ENCODE data around the gene BSCL2. TPM values are rescaled to one million over a fixed set of nuclear protein-coding genes. Genes with fewer than 3 reads are reported as not detected.

The BSCL2 gene
- total and polyA plus RNA-seq, 2 of the 13 experiments (the other 11 are each of a cell fraction or from before 2014, with no cell fraction given): 19.5 to 21.1 TPM

DNA sequence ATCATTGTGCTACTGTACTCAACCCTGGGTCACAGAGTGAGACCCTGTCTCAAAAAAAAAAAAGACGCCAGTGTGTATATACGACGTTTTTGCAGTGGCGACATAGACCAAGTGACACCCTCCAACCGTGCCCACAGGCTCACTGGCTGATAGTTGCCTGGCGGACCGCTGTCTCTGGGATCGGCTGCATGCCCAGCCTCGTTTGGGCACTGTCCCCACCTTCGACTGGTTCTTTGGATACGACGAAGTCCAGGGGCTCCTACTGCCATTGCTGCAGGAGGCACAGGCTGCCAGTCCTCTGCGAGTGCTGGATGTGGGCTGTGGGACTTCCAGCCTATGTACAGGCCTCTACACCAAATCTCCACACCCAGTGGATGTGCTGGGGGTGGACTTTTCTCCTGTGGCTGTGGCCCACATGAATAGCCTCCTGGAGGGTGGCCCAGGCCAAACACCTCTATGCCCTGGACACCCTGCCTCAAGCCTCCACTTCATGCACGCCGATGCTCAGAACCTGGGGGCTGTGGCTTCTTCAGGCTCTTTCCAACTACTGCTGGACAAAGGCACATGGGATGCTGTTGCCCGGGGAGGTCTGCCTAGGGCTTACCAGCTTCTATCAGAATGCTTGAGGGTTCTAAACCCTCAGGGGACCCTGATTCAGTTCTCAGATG, 40.8 kb downstream of the BSCL2 start (continued):
- TF ChIP-seq, protein P1, sequence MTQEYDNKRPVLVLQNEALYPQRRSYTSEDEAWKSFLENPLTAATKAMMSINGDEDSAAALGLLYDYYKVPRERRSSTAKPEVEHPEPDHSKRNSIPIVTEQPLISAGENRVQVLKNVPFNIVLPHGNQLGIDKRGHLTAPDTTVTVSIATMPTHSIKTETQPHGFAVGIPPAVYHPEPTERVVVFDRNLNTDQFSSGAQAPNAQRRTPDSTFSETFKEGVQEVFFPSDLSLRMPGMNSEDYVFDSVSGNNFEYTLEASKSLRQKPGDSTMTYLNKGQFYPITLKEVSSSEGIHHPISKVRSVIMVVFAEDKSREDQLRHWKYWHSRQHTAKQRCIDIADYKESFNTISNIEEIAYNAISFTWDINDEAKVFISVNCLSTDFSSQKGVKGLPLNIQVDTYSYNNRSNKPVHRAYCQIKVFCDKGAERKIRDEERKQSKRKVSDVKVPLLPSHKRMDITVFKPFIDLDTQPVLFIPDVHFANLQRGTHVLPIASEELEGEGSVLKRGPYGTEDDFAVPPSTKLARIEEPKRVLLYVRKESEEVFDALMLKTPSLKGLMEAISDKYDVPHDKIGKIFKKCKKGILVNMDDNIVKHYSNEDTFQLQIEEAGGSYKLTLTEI (CRISPR knock-in tag; conservative IDR thresholded peaks at IDR 0.05): no peak
- TF ChIP-seq CAMTA2 (CRISPR knock-in tag; IDR thresholded peaks at IDR 0.05; ENCODE audit: borderline replicate concordance) (no peak), GTF2F1 (IDR thresholded peaks at IDR 0.05; ENCODE audit: low read length) (no peak), POLR2G (IDR thresholded peaks at IDR 0.05; ENCODE audit: low read depth, low read length) (peak; percentile 38), HNRNPH1 (optimal IDR thresholded peaks at IDR 0.05; ENCODE audit: low read depth, low read length) (no peak)
- TF ChIP-seq, protein P2, sequence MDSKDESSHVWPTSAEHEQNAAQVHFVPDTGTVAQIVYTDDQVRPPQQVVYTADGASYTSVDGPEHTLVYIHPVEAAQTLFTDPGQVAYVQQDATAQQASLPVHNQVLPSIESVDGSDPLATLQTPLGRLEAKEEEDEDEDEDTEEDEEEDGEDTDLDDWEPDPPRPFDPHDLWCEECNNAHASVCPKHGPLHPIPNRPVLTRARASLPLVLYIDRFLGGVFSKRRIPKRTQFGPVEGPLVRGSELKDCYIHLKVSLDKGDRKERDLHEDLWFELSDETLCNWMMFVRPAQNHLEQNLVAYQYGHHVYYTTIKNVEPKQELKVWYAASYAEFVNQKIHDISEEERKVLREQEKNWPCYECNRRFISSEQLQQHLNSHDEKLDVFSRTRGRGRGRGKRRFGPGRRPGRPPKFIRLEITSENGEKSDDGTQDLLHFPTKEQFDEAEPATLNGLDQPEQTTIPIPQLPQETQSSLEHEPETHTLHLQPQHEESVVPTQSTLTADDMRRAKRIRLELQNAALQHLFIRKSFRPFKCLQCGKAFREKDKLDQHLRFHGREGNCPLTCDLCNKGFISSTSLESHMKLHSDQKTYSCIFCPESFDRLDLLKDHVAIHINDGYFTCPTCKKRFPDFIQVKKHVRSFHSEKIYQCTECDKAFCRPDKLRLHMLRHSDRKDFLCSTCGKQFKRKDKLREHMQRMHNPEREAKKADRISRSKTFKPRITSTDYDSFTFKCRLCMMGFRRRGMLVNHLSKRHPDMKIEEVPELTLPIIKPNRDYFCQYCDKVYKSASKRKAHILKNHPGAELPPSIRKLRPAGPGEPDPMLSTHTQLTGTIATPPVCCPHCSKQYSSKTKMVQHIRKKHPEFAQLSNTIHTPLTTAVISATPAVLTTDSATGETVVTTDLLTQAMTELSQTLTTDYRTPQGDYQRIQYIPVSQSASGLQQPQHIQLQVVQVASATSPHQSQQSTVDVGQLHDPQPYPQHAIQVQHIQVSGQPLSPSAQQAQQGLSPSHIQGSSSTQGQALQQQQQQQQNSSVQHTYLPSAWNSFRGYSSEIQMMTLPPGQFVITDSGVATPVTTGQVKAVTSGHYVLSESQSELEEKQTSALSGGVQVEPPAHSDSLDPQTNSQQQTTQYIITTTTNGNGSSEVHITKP (CRISPR knock-in tag; IDR thresholded peaks at IDR 0.05; ENCODE audit: low read depth): no peak
- TF ChIP-seq, protein P3, sequence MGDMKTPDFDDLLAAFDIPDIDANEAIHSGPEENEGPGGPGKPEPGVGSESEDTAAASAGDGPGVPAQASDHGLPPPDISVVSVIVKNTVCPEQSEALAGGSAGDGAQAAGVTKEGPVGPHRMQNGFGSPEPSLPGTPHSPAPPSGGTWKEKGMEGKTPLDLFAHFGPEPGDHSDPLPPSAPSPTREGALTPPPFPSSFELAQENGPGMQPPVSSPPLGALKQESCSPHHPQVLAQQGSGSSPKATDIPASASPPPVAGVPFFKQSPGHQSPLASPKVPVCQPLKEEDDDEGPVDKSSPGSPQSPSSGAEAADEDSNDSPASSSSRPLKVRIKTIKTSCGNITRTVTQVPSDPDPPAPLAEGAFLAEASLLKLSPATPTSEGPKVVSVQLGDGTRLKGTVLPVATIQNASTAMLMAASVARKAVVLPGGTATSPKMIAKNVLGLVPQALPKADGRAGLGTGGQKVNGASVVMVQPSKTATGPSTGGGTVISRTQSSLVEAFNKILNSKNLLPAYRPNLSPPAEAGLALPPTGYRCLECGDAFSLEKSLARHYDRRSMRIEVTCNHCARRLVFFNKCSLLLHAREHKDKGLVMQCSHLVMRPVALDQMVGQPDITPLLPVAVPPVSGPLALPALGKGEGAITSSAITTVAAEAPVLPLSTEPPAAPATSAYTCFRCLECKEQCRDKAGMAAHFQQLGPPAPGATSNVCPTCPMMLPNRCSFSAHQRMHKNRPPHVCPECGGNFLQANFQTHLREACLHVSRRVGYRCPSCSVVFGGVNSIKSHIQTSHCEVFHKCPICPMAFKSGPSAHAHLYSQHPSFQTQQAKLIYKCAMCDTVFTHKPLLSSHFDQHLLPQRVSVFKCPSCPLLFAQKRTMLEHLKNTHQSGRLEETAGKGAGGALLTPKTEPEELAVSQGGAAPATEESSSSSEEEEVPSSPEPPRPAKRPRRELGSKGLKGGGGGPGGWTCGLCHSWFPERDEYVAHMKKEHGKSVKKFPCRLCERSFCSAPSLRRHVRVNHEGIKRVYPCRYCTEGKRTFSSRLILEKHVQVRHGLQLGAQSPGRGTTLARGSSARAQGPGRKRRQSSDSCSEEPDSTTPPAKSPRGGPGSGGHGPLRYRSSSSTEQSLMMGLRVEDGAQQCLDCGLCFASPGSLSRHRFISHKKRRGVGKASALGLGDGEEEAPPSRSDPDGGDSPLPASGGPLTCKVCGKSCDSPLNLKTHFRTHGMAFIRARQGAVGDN (CRISPR knock-in tag; IDR thresholded peaks at IDR 0.05): peak; percentile 52; the same call in 1 of the 2 replicates
- TF ChIP-seq, protein P4, sequence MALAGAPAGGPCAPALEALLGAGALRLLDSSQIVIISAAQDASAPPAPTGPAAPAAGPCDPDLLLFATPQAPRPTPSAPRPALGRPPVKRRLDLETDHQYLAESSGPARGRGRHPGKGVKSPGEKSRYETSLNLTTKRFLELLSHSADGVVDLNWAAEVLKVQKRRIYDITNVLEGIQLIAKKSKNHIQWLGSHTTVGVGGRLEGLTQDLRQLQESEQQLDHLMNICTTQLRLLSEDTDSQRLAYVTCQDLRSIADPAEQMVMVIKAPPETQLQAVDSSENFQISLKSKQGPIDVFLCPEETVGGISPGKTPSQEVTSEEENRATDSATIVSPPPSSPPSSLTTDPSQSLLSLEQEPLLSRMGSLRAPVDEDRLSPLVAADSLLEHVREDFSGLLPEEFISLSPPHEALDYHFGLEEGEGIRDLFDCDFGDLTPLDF (CRISPR knock-in tag; IDR thresholded peaks at IDR 0.05): 0 out of 2 replicates have a peak, but pooled peaks have one; percentile 12
- TF ChIP-seq, protein P5, sequence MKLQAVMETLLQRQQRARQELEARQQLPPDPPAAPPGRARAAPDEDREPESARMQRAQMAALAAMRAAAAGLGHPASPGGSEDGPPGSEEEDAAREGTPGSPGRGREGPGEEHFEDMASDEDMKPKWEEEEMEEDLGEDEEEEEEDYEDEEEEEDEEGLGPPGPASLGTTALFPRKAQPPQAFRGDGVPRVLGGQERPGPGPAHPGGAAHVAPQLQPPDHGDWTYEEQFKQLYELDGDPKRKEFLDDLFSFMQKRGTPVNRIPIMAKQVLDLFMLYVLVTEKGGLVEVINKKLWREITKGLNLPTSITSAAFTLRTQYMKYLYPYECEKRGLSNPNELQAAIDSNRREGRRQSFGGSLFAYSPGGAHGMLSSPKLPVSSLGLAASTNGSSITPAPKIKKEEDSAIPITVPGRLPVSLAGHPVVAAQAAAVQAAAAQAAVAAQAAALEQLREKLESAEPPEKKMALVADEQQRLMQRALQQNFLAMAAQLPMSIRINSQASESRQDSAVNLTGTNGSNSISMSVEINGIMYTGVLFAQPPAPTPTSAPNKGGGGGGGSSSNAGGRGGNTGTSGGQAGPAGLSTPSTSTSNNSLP (IDR thresholded peaks at IDR 0.05; ENCODE audit: low read depth, low read length): no peak
- TF ChIP-seq, protein P6, sequence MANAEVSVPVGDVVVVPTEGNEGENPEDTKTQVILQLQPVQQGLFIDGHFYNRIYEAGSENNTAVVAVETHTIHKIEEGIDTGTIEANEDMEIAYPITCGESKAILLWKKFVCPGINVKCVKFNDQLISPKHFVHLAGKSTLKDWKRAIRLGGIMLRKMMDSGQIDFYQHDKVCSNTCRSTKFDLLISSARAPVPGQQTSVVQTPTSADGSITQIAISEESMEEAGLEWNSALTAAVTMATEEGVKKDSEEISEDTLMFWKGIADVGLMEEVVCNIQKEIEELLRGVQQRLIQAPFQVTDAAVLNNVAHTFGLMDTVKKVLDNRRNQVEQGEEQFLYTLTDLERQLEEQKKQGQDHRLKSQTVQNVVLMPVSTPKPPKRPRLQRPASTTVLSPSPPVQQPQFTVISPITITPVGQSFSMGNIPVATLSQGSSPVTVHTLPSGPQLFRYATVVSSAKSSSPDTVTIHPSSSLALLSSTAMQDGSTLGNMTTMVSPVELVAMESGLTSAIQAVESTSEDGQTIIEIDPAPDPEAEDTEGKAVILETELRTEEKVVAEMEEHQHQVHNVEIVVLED (CRISPR knock-in tag; IDR thresholded peaks at IDR 0.05; ENCODE audit: borderline replicate concordance): no peak

Data from HepG2 (cell line).